Hepatocyte (in vitro differentiated cells): ENCODE data around the gene C20orf144.

ENCODE experiments used
- CTCF ChIP-seq: fragments of 200-600 bp; sonication (generic); IDR thresholded peaks from 2 replicates; pipeline ENCODE4 v1.5.1; 2016; ENCODE audit warnings: antibody characterized with exemption, mild to moderate bottlenecking; ENCODE audit not compliant: poor library complexity
- EZH2 ChIP-seq: fragments of 200-600 bp; sonication (generic); IDR thresholded peaks from 2 replicates; pipeline ENCODE4 v1.6.1; 2016; ENCODE audit warnings: antibody characterized with exemption, mild to moderate bottlenecking, borderline replicate concordance
- EZH2phosphoT487 ChIP-seq: fragments of 200-600 bp; sonication (generic); IDR thresholded peaks from one replicate; pipeline ENCODE4 v1.6.1; 2018; ENCODE audit warnings: antibody characterized with exemption, mild to moderate bottlenecking, low read depth, moderate library complexity; ENCODE audit not compliant: unreplicated experiment, severe bottlenecking

GRCh38 chr20:33709905-33710541, 47.9 kb downstream of the C20orf144 start:
- no peak for TF ChIP-seq CTCF
- no peak for TF ChIP-seq EZH2
- no peak for TF ChIP-seq EZH2phosphoT487
